ENCODE results near the gene DHRS11. TPM values are rescaled to one million over a fixed set of nuclear protein-coding genes. Genes with fewer than 3 reads are reported as not detected.

DHRS11 gene
- polyA plus RNA-seq, 1 of the 3 experiments (the other 2 are of a cell fraction), result 31.6 TPM

- TF ChIP-seq SIN3A (IDR thresholded peaks at IDR 0.05; ENCODE audit: borderline replicate concordance, low read depth, low read length) (no peak), NFIC (IDR thresholded peaks at IDR 0.05; ENCODE audit: borderline replicate concordance) (no peak), SMC3 (IDR thresholded peaks at IDR 0.05; ENCODE audit: low read depth, low read length) (no peak), TCF12 (IDR thresholded peaks at IDR 0.05) (no peak), RFX5 (IDR thresholded peaks at IDR 0.05; ENCODE audit: low read length) (no peak)
Observed at GRCh38 chr17:36645422-36645821, 53.7 kb downstream of the DHRS11 start (continued).

GRCh38 chr17:36647636-36648035, 56.0 kb downstream of the DHRS11 start:
- Histone ChIP-seq H3K4me1 (ENCODE audit: control insufficient read depth in 1 of 2, insufficient read depth in 2 of 2, low read depth in 1 of 2, low read length in 1 of 2) (peaks cover 0 to 2% of the 10 kb centered on the region in 2 experiments; a peak in 1 of 4 replicates), H3K79me2 (ENCODE audit: insufficient read depth) (no peaks in the 10 kb centered on the region), H3K4me2 (no peak overlapping the region), H4K20me1 (ENCODE audit: insufficient read depth) (no peaks in the 10 kb centered on the region), H3K36me3 (replicated peaks in 1 of 2; ENCODE audit: control insufficient read depth in 1 of 2, insufficient read depth in 2 of 2, low read length in 1 of 2) (no peaks in the 10 kb centered on the region), H3F3A (replicated peaks; ENCODE audit: insufficient read depth) (no peaks in the 10 kb centered on the region), H3K9me3 (no peaks in the 10 kb centered on the region), H2AFZ (ENCODE audit: low read depth) (no peak overlapping the region), H3K27ac (ENCODE audit: low read depth in 2 of 2, low read length in 1 of 2) (no peak overlapping the region), H3K9me2 (no peaks in the 10 kb centered on the region), H3K4me3 (ENCODE audit: low read depth in 2 of 2, low read length in 1 of 2) (no peak overlapping the region), H3K27me3 (ENCODE audit: insufficient read depth) (peaks cover 12% of the 10 kb centered on the region), H3K9ac (no peak overlapping the region)
- TF ChIP-seq, protein P1, sequence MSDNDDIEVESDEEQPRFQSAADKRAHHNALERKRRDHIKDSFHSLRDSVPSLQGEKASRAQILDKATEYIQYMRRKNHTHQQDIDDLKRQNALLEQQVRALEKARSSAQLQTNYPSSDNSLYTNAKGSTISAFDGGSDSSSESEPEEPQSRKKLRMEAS (IDR thresholded peaks at IDR 0.05; ENCODE audit: low read depth), result no peak
- TF ChIP-seq USF2 (IDR thresholded peaks at IDR 0.05; ENCODE audit: borderline replicate concordance, low read depth, low read length) (no peak), TCF12 (IDR thresholded peaks at IDR 0.05) (no peak), CHD2 (IDR thresholded peaks at IDR 0.05; ENCODE audit: low read length, partially characterized antibody) (no peak), FOSL2 (IDR thresholded peaks at IDR 0.05; ENCODE audit: borderline replicate concordance, low read depth) (no peak), MEF2A (IDR thresholded peaks at IDR 0.05; ENCODE audit: borderline replicate concordance, low read depth) (no peak), FOXJ3 (CRISPR knock-in tag; IDR thresholded peaks at IDR 0.05) (no peak), RFX5 (IDR thresholded peaks at IDR 0.05; ENCODE audit: low read length) (no peak), NFIC (IDR thresholded peaks at IDR 0.05; ENCODE audit: borderline replicate concordance) (no peak)
- TF ChIP-seq, protein P2, sequence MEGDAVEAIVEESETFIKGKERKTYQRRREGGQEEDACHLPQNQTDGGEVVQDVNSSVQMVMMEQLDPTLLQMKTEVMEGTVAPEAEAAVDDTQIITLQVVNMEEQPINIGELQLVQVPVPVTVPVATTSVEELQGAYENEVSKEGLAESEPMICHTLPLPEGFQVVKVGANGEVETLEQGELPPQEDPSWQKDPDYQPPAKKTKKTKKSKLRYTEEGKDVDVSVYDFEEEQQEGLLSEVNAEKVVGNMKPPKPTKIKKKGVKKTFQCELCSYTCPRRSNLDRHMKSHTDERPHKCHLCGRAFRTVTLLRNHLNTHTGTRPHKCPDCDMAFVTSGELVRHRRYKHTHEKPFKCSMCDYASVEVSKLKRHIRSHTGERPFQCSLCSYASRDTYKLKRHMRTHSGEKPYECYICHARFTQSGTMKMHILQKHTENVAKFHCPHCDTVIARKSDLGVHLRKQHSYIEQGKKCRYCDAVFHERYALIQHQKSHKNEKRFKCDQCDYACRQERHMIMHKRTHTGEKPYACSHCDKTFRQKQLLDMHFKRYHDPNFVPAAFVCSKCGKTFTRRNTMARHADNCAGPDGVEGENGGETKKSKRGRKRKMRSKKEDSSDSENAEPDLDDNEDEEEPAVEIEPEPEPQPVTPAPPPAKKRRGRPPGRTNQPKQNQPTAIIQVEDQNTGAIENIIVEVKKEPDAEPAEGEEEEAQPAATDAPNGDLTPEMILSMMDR (IDR thresholded peaks at IDR 0.05), result no peak
- WGBS (ENCODE audit: low lambda C conversion rate), result 90% methylated on average over 1 of the region's 4 CpGs
- DNase-seq, result no peak
- ChIA-PET POLR2A (no interaction called here), CTCF (interaction anchor here (0.8 to 3.6 kb wide), 6 partner anchors 13 to 101 kb away, joined by 3 to 16 read pairs (median 4); no protein-coding TSS in a partner anchor)
